ENCODE results near the gene DNM1L. TPM values are rescaled to one million over a fixed set of nuclear protein-coding genes. Genes with fewer than 3 reads are reported as not detected.

DNM1L gene
- polyA plus RNA-seq, 2 of the 4 experiments (the other 2 are of a cell fraction) = 67.0 to 121 TPM

DNA sequence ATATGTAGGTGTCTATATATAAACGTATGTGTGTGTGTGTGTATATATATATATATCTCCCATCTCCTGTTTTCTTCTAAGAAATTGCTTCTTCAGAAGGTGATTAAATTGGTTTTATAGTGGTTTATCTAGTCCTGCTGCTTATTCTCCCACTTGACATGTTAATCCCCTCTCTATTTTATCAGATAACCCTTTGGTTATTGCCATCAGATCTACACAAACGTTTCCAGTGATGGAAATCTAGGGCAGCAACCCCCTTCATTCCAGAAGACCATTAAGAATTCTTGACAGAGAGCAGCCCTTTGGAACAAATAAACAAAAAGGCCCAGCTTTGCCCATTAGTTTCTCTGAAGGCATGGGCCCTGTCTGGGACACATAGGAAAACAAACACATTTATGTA is 110.8 kb downstream of the DNM1L start:
- Histone ChIP-seq H3K4me2 (no peak overlapping the region), H3K4me3 (no peak overlapping the region), H3K4me1 (no peaks in the 10 kb centered on the region), H3K9me3 (no peaks in the 10 kb centered on the region), H3K27ac (no peak overlapping the region)
- 44% methylated on average over 2 of the region's 2 CpGs for WGBS (ENCODE audit: missing lambda C conversion rate)
- no peak for TF ChIP-seq NR3C1 (IDR thresholded peaks at IDR 0.05)
- POLR2A ChIA-PET = no interaction called here
- FAIRE-seq (no peak), DNase-seq (ENCODE audit: low read depth in 1 of 2, low spot score in 1 of 2) (no peak), ATAC-seq (no peak)
- CTCF ChIA-PET = no interaction called here

DNA sequence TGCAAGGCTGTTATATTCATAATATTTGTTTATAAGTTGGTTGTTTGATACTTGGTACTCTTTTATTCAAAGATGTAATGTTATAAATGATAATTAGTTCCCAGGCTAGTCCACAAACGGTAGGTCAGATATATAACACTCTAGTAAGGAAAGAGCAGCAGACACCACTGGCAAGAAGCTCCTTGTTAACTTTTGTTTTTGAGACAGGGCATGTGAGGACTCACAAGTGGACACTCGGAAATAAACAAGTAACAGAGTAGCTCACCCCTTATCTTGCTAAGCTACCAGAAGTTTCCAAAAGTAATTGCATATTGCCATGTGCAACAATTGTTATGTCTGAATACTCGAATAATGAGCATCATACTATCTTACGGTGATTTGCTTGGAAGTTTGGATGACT is 115.2 kb downstream of the DNM1L start:
- Histone ChIP-seq H3K4me1 (no peaks in the 10 kb centered on the region), H3K9me3 (no peaks in the 10 kb centered on the region), H3K4me2 (no peak overlapping the region), H3K4me3 (no peak overlapping the region), H3K27ac (no peak overlapping the region)
- ChIA-PET CTCF (no interaction called here), POLR2A (no interaction called here)
- TF ChIP-seq HOXB13 (CRISPR knock-in tag; IDR thresholded peaks at IDR 0.05; ENCODE audit: low read depth) (no peak), KDM1A (IDR thresholded peaks at IDR 0.05; ENCODE audit: low read depth) (no peak), HOXB5 (CRISPR knock-in tag; IDR thresholded peaks at IDR 0.05) (no peak), TP53 (CRISPR knock-in tag; IDR thresholded peaks at IDR 0.05) (no peak), ESRRA (IDR thresholded peaks at IDR 0.05; ENCODE audit: borderline replicate concordance, low read length) (no peak), CHD4 (IDR thresholded peaks at IDR 0.05; ENCODE audit: borderline replicate concordance) (no peak), ZSCAN20 (CRISPR knock-in tag; IDR thresholded peaks at IDR 0.05) (no peak), CBX2 (IDR thresholded peaks at IDR 0.05; ENCODE audit: borderline replicate concordance, low read depth) (no peak), EP300 (IDR thresholded peaks at IDR 0.05) (no peak), JUNB (IDR thresholded peaks at IDR 0.05) (no peak), SREBF2 (IDR thresholded peaks at IDR 0.05) (no peak)
- TF ChIP-seq, protein P1, sequence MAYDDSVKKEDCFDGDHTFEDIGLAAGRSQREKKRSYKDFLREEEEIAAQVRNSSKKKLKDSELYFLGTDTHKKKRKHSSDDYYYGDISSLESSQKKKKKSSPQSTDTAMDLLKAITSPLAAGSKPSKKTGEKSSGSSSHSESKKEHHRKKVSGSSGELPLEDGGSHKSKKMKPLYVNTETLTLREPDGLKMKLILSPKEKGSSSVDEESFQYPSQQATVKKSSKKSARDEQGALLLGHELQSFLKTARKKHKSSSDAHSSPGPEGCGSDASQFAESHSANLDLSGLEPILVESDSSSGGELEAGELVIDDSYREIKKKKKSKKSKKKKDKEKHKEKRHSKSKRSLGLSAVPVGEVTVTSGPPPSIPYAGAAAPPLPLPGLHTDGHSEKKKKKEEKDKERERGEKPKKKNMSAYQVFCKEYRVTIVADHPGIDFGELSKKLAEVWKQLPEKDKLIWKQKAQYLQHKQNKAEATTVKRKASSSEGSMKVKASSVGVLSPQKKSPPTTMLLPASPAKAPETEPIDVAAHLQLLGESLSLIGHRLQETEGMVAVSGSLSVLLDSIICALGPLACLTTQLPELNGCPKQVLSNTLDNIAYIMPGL (CRISPR knock-in tag; IDR thresholded peaks at IDR 0.05; ENCODE audit: borderline replicate concordance) = no peak
- TF ChIP-seq, protein P2, sequence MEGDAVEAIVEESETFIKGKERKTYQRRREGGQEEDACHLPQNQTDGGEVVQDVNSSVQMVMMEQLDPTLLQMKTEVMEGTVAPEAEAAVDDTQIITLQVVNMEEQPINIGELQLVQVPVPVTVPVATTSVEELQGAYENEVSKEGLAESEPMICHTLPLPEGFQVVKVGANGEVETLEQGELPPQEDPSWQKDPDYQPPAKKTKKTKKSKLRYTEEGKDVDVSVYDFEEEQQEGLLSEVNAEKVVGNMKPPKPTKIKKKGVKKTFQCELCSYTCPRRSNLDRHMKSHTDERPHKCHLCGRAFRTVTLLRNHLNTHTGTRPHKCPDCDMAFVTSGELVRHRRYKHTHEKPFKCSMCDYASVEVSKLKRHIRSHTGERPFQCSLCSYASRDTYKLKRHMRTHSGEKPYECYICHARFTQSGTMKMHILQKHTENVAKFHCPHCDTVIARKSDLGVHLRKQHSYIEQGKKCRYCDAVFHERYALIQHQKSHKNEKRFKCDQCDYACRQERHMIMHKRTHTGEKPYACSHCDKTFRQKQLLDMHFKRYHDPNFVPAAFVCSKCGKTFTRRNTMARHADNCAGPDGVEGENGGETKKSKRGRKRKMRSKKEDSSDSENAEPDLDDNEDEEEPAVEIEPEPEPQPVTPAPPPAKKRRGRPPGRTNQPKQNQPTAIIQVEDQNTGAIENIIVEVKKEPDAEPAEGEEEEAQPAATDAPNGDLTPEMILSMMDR (IDR thresholded peaks at IDR 0.05) = no peak
- TF ChIP-seq, protein P3, sequence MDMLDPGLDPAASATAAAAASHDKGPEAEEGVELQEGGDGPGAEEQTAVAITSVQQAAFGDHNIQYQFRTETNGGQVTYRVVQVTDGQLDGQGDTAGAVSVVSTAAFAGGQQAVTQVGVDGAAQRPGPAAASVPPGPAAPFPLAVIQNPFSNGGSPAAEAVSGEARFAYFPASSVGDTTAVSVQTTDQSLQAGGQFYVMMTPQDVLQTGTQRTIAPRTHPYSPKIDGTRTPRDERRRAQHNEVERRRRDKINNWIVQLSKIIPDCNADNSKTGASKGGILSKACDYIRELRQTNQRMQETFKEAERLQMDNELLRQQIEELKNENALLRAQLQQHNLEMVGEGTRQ (IDR thresholded peaks at IDR 0.05) = no peak
- TF ChIP-seq, protein P4, sequence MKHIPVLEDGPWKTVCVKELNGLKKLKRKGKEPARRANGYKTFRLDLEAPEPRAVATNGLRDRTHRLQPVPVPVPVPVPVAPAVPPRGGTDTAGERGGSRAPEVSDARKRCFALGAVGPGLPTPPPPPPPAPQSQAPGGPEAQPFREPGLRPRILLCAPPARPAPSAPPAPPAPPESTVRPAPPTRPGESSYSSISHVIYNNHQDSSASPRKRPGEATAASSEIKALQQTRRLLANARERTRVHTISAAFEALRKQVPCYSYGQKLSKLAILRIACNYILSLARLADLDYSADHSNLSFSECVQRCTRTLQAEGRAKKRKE (CRISPR knock-in tag; IDR thresholded peaks at IDR 0.05; ENCODE audit: low read depth) = no peak
- TF ChIP-seq, protein P5, sequence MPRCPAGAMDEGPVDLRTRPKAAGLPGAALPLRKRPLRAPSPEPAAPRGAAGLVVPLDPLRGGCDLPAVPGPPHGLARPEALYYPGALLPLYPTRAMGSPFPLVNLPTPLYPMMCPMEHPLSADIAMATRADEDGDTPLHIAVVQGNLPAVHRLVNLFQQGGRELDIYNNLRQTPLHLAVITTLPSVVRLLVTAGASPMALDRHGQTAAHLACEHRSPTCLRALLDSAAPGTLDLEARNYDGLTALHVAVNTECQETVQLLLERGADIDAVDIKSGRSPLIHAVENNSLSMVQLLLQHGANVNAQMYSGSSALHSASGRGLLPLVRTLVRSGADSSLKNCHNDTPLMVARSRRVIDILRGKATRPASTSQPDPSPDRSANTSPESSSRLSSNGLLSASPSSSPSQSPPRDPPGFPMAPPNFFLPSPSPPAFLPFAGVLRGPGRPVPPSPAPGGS (IDR thresholded peaks at IDR 0.05) = no peak
- TF ChIP-seq, protein P6, sequence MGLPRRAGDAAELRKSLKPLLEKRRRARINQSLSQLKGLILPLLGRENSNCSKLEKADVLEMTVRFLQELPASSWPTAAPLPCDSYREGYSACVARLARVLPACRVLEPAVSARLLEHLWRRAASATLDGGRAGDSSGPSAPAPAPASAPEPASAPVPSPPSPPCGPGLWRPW (IDR thresholded peaks at IDR 0.05) = no peak
- TF ChIP-seq, protein P7, sequence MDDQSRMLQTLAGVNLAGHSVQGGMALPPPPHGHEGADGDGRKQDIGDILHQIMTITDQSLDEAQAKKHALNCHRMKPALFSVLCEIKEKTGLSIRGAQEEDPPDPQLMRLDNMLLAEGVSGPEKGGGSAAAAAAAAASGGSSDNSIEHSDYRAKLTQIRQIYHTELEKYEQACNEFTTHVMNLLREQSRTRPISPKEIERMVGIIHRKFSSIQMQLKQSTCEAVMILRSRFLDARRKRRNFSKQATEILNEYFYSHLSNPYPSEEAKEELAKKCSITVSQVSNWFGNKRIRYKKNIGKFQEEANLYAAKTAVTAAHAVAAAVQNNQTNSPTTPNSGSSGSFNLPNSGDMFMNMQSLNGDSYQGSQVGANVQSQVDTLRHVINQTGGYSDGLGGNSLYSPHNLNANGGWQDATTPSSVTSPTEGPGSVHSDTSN (IDR thresholded peaks at IDR 0.05) = no peak
- no peak for DNase-seq (ENCODE audit: low read depth in 1 of 2, low spot score in 1 of 2)
- 50% methylated on average over 4 of the region's 4 CpGs for WGBS (ENCODE audit: missing lambda C conversion rate)
- FAIRE-seq = no peak
- ATAC-seq = no peak

Small RNA genes lying within 50 kb of the gene (small RNA-seq; reads per million reads assigned to genes)
- 0 reads per million in 6 experiments for gene RF00019

Other genes starting within 250 kb of the DNM1L start
- gene YARS2, start 76.6 kb downstream of the DNM1L start, polyA plus RNA-seq (2011; rRNA removed) = 39.2 and 43.2 TPM in 2 replicates
- gene YARS2, start 76.6 kb downstream of the DNM1L start, polyA plus RNA-seq (2017; fragmentation: RNase III; extraction: RNeasy Plus Mini Kit Qiagen cat#74134 plus additional on column Dnase treatment) = 23.0 to 23.6 TPM (median 23.3 TPM) in 3 replicates
- gene PKP2, start 217.5 kb downstream of the DNM1L start, polyA plus RNA-seq (2011; rRNA removed) = 6.5 and 7.1 TPM in 2 replicates
- 2.3 to 3.0 TPM (median 2.3 TPM) in 3 replicates for gene PKP2, start 217.5 kb downstream of the DNM1L start, polyA plus RNA-seq (2017; fragmentation: RNase III; extraction: RNeasy Plus Mini Kit Qiagen cat#74134 plus additional on column Dnase treatment)

Data from A549 (cell line).